Right hindlimb (tissue), 1 donor: ENCODE measurements around the gene EEF1G.
"Not testable (repeated sequence)": the region's sequence is repeated elsewhere in the genome, so short reads cannot be mapped to it uniquely, and the experiment has no call there.

ENCODE experiments used
- DNase-seq: peaks from one replicate; pipeline ENCODE4 v3.0.0-alpha.2; 2018

Gene EEF1G

DNA sequence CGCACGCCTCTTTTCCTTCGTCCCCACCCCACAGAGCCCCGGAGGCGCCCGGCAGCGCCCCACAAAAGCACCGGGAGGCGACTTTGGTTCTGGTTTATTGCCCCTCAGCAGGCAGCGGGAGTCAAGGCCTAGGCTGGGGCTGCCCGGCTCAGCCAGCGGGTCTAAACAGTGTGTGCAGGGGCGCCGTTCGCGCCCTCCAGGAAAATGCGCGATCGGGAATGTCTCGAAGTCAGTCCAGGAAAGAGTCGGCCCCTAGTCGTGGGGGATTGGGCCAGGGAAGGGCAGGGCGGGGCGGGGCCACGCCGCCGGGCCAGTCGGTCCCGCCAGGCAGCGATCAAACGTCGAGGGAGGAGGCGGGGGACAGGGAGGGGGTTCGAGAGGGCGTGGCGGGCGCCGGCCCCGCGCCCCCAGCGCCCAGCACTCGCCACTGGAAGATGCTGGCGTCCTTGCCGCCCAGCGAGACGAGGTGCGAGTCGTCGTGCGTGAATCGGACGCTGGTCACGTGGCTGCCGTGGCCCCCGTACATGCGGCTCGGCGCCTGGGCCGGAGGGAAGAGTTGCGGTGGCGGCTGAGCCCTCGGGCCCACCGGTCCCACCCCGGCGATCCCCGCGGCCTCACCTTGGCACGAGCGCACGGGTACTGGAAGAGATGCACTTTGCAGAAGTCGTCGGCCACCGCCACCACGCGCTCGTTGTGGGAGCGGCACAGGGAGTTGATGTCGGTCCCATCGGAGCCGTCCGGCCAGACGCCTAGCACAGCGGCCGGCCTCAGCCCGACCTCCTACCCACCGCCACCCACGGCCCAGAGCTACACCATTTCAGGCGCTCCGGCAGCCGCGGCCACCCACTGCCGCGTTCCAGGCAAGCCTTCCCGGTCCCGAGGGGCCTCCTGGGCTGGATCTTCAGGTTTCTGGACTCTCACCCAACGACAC is 28.7 kb upstream of the EEF1G start:
- DNase-seq: peak; percentile 89

DNA sequence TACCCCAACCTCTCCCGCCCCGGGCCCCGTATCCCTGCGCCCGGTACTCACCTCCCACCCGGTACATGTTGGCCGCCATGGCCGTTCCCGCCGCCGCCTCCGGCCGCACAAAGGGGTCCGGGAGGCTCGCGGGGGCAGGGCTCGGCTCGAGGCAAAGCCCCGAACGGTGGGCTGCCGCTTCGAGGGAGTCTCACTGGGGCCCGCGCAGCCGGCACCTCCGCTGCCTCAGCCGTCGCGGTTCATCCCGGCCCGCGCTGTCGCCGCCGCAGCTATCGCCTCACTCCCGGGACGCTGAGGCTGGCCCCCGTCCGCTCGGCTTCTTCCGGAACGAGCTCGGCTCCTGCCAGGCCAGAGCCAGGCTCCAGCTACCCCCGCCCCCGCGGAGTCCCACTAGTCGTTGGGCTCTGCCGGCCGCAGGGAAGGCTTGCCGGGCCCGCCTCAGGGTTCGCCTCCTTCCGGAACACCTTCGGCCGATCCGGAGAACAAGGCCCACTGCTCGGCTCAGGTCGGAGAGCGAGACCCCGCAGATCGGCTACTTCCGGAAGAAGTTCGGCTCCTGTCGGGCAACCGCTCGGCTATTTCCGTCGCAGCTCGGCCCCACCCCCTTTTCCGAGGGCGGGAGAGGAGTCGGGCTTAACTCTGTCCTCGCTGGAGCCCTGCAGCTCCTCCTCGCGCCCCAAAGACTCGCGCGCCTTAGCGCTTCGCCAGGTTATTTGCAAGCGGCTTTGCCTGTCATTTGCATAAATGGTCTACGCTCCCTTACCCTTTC is 27.9 kb upstream of the EEF1G start, which contains the start of gene MTA2:
MTA2 (minus strand) TSS at position 494 of the 769 bp plus-strand sequence; CDS start at position 79, 415 bp downstream.
- peak; percentile 100 for DNase-seq

DNA sequence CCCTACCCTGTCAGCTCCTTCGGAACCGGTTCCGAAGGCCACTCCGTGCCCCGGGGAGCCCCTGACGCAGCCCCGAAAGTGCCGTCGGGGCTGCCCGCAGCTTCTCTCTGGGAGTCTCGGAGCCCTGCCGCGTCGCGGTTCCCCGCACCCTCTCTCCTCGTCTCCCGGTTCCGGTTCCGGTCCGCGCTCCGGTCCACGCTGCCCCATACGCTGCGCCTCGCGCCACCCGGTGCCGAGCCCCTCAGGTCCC is 27.4 kb upstream of the EEF1G start:
- DNase-seq: no peak

DNA sequence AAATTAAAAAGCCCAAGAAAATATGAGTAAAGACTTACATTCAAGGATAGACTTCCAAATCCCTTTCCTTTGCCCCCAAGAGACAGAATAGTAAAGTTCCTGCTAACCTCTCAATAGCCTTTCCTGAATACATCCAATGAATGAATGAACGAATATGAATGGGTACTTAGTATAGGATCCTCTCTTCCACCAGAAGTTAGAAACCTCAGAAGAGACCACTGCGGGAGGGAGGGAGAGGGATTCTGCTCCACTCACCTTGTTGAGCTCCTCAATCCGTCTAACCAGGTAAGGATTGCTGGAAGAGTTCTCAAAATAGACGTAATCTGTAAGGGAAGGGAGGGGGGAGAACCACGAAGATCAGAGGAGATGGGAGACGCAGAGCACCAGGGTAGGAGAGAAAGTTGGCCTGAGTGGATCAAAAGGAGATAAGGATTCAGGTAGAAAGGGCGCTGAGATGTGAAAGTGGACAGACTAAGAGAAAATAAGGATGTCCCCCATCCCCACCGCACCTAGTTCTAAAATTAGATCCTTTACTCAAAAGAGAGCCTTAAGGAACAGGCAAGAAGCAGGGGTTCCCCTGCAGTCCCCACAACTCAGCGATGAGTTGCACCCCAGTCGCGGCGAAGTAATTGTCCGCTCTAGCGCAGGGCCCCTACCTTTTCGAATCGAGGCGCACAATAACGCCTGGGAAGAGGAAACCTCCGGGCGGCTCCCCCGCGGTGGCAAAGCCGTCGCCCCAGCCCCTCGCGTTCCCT is 26.9 kb upstream of the EEF1G start:
- no peak for DNase-seq

DNA sequence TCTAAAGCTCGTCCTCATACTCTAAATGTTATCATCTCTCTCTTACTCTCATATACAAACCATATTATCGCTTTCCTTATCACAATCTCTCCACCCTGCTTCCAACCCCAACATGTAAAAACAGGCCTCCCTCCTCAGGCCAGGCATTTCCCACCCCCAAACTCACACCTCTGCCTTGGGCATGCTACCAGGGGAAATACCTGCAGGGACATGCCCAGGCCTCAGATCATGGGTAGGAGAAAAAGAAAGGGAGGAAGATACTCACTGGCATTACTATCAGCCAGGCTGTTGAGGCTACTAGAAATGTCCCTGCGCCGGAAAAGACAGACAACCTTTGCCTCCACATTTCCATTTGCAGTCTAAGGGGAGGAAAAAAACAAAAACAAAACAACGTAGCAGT is 26.2 kb upstream of the EEF1G start:
- DNase-seq: no peak

DNA sequence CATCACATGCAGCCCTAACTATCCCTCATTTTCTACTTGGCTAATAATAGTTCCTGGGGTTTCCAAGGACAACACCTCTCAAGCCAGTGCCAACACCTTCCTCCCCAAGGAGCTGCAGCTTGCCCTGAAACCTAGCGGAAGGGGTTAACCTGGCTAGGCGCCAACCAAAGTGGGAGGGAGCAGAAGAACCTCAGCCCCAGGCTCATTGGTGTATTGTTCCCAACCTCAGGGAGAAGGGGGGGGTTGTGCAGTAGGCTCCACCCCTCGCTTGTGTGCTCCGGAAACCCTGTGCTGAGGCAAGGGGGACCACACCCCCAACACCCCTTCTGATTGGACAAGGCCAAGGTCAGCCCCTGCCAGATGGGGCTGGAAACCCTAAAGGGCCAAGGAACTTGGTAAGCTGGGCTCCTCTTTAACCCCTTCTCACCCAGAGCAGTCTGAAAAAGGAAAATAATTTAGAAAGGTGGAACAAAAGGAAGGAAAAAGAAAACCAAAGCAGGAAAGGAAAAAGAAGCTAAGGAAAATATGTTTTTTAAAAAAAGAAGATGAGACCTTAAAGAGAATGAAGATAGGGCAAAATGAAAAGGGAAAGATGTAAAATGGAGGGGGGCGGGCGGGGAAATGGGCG is 25.5 kb upstream of the EEF1G start:
- peak; percentile 97 for DNase-seq

DNA sequence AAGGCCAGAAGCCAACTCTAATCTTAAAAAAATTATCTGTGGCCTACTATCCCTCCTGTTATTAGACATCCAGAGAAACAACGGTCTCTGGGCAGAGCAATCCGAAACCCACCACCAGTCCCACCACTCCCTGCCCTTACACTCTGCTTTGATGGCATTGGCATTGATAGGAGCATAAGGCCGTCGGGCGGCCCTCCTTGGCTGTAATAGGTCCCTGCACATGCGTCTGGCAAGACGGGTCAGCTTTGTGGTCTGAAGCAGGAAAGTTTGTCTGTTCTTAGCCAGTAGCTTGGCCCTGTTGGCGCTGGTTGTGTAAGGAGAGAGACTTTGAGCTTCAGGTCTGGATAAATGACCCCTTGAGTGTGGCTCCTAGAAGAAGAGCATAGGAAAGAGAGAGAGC is 21.4 kb upstream of the EEF1G start:
- peak; percentile 6 for DNase-seq

DNA sequence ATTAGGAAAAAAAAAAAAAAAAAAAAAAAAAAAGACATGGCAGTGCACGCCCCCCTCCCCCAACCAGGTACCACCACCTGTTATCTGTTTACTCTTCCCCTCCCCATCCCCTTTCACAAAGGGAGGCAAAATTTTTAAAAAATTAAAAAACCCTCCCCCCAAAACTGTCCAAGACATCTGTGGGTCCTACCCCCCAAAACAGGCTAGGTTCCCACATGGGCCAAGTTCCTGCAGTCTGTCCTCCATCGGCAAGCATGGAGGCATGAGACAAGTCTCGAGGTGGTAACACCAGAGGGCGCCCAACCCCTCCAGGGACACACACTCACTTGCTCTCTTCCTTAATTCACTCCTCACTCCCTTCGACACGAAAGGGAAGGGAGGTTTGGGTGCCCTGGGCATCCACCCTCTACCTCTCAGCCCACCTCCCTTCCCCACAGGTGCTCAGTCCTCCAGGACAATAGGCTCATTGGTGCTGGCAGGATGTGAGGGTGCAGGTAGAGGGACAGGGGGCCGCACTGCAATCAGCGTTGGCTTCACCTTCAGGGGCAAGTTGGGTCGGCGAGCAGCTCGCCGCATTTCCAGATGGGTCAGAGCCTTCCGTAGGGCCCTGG is 19.8 kb upstream of the EEF1G start:
- DNase-seq: peak; percentile 65

DNA sequence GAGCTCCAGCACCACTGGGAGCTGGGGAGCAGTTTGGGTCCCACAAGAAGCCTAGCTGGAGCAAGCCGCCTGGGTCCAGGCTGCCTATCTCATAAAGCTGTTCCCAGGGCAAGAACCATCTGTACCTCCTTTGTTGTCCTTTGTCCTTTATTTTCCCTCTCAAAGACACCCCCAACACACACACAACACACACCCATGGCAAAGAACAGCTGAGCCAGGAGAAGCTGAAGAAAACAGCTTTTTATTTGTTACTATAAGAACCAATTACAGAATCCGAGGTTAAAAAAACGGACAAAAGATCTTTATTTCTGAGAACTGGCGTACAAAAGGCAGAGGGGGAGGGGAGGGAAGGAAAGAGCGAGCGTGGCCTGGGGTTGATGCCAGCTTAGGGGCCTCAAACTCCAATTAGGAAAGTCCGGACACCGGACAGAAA is 19.3 kb upstream of the EEF1G start:
- no peak for DNase-seq

DNA sequence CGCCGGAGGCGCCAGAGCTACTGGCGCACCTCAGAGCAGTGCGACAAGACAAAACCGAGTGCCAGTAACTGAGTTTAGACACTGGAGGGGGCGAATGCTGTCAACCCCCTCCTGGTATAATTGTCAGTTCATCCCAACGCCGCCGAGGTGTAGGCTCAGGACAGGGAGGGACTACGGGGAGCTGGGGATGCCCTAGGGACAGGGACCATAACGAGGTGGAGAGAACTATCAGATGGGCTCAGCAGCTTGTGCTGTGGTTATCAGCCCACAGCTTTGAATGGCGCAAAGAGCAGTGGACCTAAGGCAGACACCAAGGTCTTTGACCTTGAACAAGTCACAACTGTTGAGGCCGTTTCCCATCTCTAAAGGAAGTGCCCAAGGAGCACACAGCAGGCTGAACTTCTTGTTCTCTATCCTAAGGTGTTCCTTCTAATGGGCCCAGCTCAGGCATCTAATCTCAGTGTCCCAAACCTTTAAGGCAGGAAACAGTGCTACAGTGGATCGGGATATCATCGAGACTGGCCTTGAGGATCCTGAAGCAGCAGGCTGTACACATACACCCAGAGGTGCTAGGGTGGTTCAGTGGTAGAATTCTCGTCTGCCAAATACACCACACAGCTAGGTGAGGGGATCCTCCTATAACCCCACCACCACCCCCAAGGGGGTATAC is 18.6 kb upstream of the EEF1G start:
- DNase-seq: peak; percentile 13

DNA sequence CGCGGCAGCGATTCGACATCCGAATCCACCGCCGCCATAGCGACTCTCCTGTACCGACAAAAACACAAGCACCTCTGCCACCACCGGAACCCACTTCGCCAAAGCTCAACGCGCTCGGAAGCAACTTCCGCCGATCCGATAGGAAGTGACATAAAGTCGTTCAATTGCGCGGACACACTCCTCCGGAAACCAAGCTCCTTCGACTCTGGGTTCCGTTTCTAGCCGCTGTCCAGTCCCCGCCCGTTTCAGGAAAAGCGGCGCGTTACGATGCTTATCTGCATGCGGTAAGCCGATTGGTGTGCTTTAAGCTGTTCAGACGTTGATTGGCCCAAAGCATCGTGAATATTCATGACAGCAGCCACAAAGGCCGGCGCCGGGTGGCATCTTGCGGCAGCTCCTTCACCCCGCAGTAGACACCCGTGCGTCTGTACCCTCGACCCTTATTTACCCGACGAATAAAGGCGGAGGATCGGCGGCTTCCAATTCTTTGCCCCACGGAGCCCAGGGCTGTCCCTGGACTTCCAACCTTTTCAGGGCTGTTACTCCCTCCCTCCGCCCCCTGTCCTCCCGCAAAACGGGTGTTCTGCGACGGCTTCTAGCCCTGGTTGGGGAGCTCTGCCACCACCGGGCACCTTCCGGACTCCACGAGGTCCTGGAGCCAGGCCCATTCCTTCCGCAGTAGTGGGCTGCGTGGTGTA is 17.9 kb upstream of the EEF1G start, which contains the start of gene TUT1:
TUT1 (minus strand) TSS at position 76 of the 698 bp plus-strand sequence; CDS start at position 38, 38 bp downstream.
- peak; percentile 97 for DNase-seq

DNA sequence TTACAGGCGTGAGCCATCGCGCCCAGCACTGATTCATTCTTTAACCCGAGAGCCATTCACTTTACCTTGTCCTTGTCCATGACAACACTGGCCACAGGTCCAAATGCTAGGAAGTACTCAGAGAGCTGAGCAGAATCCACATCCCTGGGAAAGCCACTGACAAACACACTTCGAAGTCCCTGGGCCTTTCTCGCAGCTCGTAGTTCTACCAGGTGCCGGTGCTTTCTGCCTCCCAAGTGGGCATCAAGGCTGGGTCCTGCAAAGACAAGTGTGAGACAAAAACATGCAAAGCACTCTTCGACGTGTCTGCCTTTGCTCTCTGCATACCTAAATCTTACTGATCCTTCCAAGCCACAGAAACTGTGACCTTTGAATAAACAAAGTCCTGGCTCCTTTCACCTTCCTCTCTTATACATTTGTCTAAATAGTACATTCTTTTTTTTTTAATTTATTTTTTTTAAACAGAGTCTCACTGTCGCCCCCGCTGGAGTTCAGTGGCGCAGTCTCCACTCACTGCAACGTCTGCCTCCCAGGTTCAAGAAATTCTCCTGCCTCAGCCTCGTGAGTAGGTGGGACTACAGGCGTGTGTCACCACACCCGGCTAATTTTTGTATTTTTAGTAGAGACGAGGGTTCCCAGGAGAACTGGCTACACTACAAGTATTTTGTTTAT is 15.4 kb upstream of the EEF1G start:
- no peak for DNase-seq

DNA sequence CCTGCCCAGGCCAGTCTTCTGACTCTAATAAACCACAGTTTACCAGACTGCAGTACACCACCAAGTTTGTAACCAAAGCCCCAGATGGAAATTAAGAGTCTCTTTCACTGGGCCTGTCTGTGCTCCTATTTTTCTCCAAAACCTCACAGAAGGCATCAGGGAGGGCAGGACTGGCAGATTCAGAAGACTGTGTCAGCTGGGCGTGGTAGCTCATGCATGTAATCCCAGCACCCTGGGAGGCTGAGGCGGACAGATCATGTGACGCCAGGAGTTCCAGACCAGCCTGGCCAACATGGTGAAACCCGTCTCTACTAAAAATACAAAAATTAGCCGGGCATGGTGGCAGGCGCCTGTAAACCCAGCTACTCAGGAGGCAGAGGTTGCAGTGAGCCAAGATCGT is 11.7 kb upstream of the EEF1G start:
- not testable (repeated sequence) for DNase-seq

DNA sequence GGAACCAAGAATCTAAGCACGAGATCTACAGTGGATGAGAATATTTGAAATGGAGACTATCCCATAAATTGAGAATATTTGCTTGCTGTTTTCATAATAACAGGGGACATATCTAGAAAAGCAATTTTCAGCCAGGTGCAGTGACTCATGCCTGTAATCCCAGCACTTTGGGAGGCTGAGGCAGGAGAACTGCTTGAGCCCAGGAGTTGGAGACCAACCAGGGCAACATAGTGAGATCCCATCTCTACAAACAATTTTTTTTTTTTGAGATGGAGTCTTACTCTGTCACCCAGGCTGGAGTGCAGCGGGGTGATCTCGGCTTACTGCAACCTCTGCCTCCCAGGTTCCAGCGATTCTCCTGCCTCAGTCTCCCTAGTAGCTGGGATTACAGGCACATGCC is 8.0 kb upstream of the EEF1G start:
- not testable (repeated sequence) for DNase-seq

DNA sequence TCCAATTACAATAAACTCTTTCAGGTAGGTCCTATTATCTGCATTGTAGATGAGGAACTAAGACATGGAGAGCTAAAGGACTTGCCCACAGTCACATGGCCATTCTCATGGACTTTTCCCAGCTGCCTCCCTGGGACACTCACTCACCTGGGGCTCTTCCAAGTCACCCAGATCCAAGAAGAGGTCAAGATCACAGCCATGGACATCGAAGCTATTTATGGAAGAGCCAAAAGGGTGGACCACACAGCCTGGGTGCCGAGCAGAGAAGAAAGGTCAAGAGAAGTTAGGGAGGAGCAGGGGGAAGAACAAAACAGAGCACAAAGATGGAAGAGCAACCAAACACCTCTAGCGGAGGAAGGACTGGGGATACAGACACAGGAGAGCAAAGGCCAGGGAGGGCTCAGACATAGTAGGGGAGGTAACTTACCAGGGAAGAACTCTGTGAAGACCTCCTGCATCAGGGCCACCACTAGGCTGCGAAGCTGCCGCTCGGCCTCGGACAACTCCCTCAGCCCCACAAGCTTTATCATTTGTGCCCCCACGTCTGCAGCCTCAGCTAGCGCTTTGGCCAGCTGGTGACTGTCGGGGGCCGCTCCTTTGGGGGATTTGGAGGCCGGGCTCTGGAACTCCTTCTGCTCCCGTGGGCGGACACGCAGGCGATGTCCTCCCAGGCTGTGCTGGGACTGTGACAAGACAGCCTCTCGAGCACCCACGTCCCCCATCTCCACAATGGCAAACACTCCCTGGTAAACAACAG is 7.4 kb upstream of the EEF1G start:
- no peak for DNase-seq

DNA sequence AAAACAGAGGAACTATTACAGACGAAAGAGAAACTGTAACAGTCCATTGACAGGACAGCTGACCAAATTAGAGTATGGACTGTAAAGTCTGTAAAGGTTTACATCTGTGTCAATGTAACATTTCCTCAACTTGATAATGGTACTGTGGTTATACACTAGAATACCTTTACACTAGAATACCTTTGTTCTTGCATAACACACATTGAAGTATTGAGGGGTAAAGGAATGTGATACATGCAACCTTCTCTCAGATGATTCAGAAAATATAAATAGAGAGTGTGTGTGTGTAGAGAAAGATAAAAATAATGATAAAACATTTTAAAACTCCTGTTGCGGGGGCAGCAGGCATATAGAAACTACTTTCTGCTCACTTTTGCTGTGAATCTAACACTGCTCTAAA is 5.6 kb upstream of the EEF1G start:
- DNase-seq: no peak

DNA sequence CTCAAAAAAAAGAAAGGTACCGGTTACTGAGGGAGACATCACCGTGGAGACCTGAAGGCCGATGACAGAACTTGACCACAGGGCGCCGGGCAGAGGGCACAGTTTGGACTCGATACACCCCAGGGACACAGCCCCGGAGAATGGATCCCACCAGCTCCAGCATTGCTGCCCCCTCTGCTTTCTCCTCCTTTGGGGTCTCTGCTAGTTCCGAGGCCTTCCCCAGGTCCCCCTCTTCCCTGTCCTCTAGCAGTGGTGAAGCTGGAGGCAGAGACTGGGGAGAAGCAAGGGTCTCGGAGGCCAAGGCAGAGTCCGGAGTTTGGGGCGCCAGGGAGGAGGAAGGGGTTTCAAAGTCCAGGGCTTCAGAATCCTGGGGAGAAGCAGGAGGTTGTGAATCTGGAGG is 4.8 kb upstream of the EEF1G start:
- no peak for DNase-seq

DNA sequence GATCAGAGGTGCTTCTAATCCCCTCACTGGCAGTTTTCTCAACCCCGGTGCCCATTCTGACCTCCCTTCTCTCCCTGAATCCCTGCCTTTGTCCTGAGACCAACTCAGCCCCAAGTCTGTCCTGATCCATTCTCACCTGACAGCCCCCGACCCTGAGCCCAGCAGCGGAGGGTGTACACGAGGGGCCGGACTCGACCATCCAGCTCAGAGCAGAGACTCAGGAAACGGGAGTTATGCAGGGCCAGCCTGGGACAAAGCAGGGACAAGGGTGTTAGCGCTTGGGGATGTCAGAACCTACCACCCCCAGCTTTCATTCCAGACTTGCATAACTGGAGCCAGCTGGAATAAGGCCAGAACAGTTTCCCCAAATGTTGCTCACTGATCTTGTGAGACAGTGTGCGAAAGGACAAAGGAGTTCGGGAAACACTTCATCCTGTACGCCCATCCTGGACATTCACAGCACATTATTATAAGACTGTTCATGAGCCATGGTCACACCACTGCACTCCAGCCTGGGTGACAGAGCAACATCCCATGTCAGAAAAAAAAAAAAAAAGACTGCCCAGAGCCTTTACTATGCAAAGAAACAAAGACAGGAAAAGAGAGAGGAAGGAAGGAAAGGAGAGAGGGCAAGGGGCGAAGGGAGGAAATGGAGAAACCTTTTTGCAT is 3.5 kb upstream of the EEF1G start:
- DNase-seq: peak; percentile 25

DNA sequence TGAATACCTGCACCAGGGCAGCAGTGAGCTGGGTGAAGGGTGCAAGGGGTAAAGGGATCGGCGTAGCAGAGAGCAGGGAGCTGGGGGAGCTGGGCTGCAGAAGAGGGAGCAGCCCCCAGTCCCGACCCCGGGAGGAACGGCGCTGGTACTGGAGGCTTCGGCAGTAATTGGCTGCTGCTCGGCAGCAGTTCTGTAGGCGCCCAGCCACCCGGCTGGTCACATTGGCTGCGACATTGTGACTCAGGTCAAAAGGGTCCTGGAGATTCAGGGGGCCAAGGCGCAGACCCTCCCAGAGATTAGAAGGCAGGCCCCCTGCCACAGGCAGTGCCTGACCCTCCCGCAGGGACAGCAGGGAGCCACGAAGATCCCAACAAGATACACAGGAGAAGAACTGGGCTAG is 2.1 kb upstream of the EEF1G start:
- DNase-seq: no peak
